AG04450 (cell line): ENCODE data around the gene RNF11. TPM values are rescaled to one million over a fixed set of nuclear protein-coding genes. Genes with fewer than 3 reads are reported as not detected.

Experiments used
- CTCF ChIA-PET: fragments of 300-600, 350-600 bp; formaldehyde crosslinking; extraction: SDS; loops from one replicate; lab custom pipeline; 2022; ENCODE audit warnings: antibody characterized with exemption, inconsistent platforms; lab: Charles Lee
- POLR2A ChIA-PET: fragments of 350-600 bp; formaldehyde crosslinking; extraction: SDS; loops from one replicate; lab custom pipeline; 2021; ENCODE audit warnings: antibody characterized with exemption, inconsistent platforms; lab: Yijun Ruan, JAX
- DNase-seq: peaks from one replicate; pipeline ENCODE4 v3.0.0-alpha.2; 2011; ENCODE audit warnings: low read depth, low spot score
- H3K27ac ChIP-seq: one replicate; pipeline ENCODE4 v1.5.1; 2012; ENCODE audit warnings: low read depth, low read length, control low read depth
- H3K27me3 ChIP-seq: one replicate; pipeline ENCODE4 v1.6.0; 2012; ENCODE audit warnings: low read length; ENCODE audit not compliant: control insufficient read depth, insufficient read depth
- H3K4me3 ChIP-seq: 2 replicates; pipeline ENCODE4 v1.5.1; 2011; ENCODE audit warnings: mild to moderate bottlenecking, low read depth, low read length, control low read depth
- H3K9me3 ChIP-seq: 2 replicates; pipeline ENCODE4 v1.5.1; 2012; ENCODE audit warnings: low read length; ENCODE audit not compliant: control insufficient read depth, insufficient read depth
- CTCF ChIP-seq: IDR thresholded peaks from 2 replicates; pipeline ENCODE4 v1.5.1; 2011; ENCODE audit warnings: low read depth, low read length, control low read depth, inconsistent platforms
- polyA plus RNA-seq: library from polyadenylated mRNA; depleted of rRNA; stranded (reverse); fragments of >200 nt; gene quantifications from 2 replicates; pipeline ENCODE4 v1.2.3, GENCODE V29; 2011

RNF11 gene
- polyA plus RNA-seq, 1 experiment: 163 TPM

GRCh38 chr1:51284487-51284954 is 48.4 kb downstream of the RNF11 start:
- Histone ChIP-seq H3K9me3 (no peaks in the 10 kb centered on the region), H3K4me3 (no peak overlapping the region), H3K27ac (no peak overlapping the region), H3K27me3 (no peaks in the 10 kb centered on the region)
- ChIA-PET CTCF (no interaction called here), POLR2A (no interaction called here)
- no peak for DNase-seq
- TF ChIP-seq CTCF: no peak

- H3K4me3 ChIP-seq: no peak overlapping the region
- no peaks in the 10 kb centered on the region for H3K27me3 ChIP-seq
- no peak for DNase-seq
- ChIA-PET POLR2A (no interaction called here), CTCF (interaction anchor here (0.6 to 3.4 kb wide), 2 partner anchors 12 to 412 kb away, joined by 3 to 26 read pairs; no protein-coding TSS in a partner anchor)
- no peak overlapping the region for H3K27ac ChIP-seq
- H3K9me3 ChIP-seq: no peaks in the 10 kb centered on the region
- no peak for TF ChIP-seq CTCF
Observed at GRCh38 chr1:51285055-51285454, 49.0 kb downstream of the RNF11 start.

GRCh38 chr1:51287966-51288365 is 51.9 kb downstream of the RNF11 start:
- ChIA-PET CTCF (interaction anchor here (3.4 kb wide), 1 partner anchor 9 kb away, joined by 26 read pairs; no protein-coding TSS in a partner anchor), POLR2A (no interaction called here)
- Histone ChIP-seq H3K27ac (no peak overlapping the region), H3K27me3 (no peaks in the 10 kb centered on the region), H3K4me3 (no peak overlapping the region), H3K9me3 (no peaks in the 10 kb centered on the region)
- no peak for DNase-seq
- no peak for TF ChIP-seq CTCF

GRCh38 chr1:51288578-51288977 is 52.5 kb downstream of the RNF11 start:
- no peak for TF ChIP-seq CTCF
- Histone ChIP-seq H3K27ac (no peak overlapping the region), H3K4me3 (no peak overlapping the region), H3K9me3 (no peaks in the 10 kb centered on the region), H3K27me3 (no peaks in the 10 kb centered on the region)
- CTCF ChIA-PET: interaction anchor here (3.4 kb wide), 1 partner anchor 8 kb away, joined by 26 read pairs; no protein-coding TSS in a partner anchor
- POLR2A ChIA-PET: no interaction called here
- DNase-seq: no peak

- CTCF ChIA-PET: no interaction called here
- Histone ChIP-seq H3K4me3 (no peak overlapping the region), H3K9me3 (no peaks in the 10 kb centered on the region), H3K27me3 (no peaks in the 10 kb centered on the region), H3K27ac (no peak overlapping the region)
- DNase-seq: no peak
- no peak for TF ChIP-seq CTCF
- POLR2A ChIA-PET: no interaction called here
Observed at GRCh38 chr1:51289676-51290488, 53.8 kb downstream of the RNF11 start.
